Endothelial cell of umbilical vein (primary cell): ENCODE data around the gene MEOX1. TPM values are rescaled to one million over a fixed set of nuclear protein-coding genes. Genes with fewer than 3 reads are reported as not detected.
A peak's percentile ranks its signal among the peaks of the same experiment; 100 is the strongest.

Experiments used
- Bru-seq: library from RNA; stranded (reverse); fragments of 400-500 nt; gene quantifications from one replicate; lab custom pipeline; 2021; lab: Mats Ljungman, UMichigan
- BruChase-seq, 2 experiments: library from RNA; stranded (reverse); fragments of 400-500 nt; gene quantifications; one replicate each; lab custom pipeline; 2021; lab: Mats Ljungman, UMichigan
- BruUV-seq: library from RNA; stranded (reverse); fragments of 400-500 nt; replicated peaks from 2 replicates; lab custom pipeline; 2021; lab: Mats Ljungman, UMichigan
- CTCF ChIA-PET: fragments of 300-600, 350-600 bp; sonication (Branson Sonifier 250); formaldehyde crosslinking; loops from one replicate; lab custom pipeline; 2021; ENCODE audit warnings: antibody characterized with exemption, inconsistent platforms; lab: Charles Lee
- POLR2A ChIA-PET: fragments of 300-600, 350-600 bp; sonication (Branson Sonifier 250); formaldehyde crosslinking; loops from one replicate; lab custom pipeline; 2021; ENCODE audit warnings: antibody characterized with exemption, inconsistent platforms; lab: Charles Lee
- DNase-seq: peaks from one replicate; pipeline ENCODE4 v3.0.0-alpha.2; 2011; ENCODE audit warnings: low read depth, low spot score
- FAIRE-seq: peaks from 2 replicates; lab custom pipeline; 2011; peaks lifted over from hg19 to GRCh38; lab: Jason Lieb, UNC
- H2AFZ ChIP-seq: 2 replicates; pipeline ENCODE4 v1.6.0; 2012; ENCODE audit warnings: low read depth, low read length, control low read depth, inconsistent platforms
- H3K27ac ChIP-seq: 2 replicates; pipeline ENCODE4 v1.5.1; 2011; ENCODE audit warnings: low read depth, mild to moderate bottlenecking, control low read depth, low read length, moderate library complexity; ENCODE audit not compliant: insufficient read depth
- H3K27me3 ChIP-seq, 2 experiments: 2 replicates each; pipeline versions ENCODE4 v1.6.0 to v1.6.1; 2011; ENCODE audit warnings: low read length in 2 of 2, mixed read lengths in 1 of 2; ENCODE audit not compliant: control insufficient read depth in 2 of 2, insufficient read depth in 2 of 2
- H3K36me3 ChIP-seq, 2 experiments: 2 replicates in 1 of 2; 3 replicates in 1 of 2; pipeline ENCODE4 v1.5.1; 2011; ENCODE audit warnings: low read length in 2 of 2, mild to moderate bottlenecking in 1 of 2, moderate library complexity in 1 of 2; ENCODE audit not compliant: control insufficient read depth in 2 of 2, insufficient read depth in 2 of 2; ENCODE audit errors: extremely low read depth in 1 of 2
- H3K4me1 ChIP-seq: 3 replicates; pipeline ENCODE4 v1.5.1; 2011; ENCODE audit warnings: mild to moderate bottlenecking, low read length; ENCODE audit not compliant: control insufficient read depth, insufficient read depth; ENCODE audit errors: extremely low read depth
- H3K4me2 ChIP-seq: 2 replicates; pipeline ENCODE4 v1.6.1; 2011; ENCODE audit warnings: low read length, control low read depth, mixed read lengths; ENCODE audit not compliant: insufficient read depth
- H3K4me3 ChIP-seq, 3 experiments: fragments of 200-600 bp in 1 of 3; sonication (generic), shearing (Covaris generic) in 1 of 3; replicated peaks in 1 of 3; 2 replicates each; pipeline ENCODE4 v1.5.1; 2011 to 2016; ENCODE audit warnings: control low read depth in 3 of 3, low read length in 3 of 3, mild to moderate bottlenecking in 2 of 3, inconsistent platforms in 1 of 3, low read depth in 1 of 3, moderate library complexity in 1 of 3; ENCODE audit not compliant: insufficient read depth in 1 of 3
- H3K79me2 ChIP-seq: 2 replicates; pipeline ENCODE4 v1.6.0; 2012; ENCODE audit warnings: low read length, inconsistent platforms; ENCODE audit not compliant: control insufficient read depth, insufficient read depth
- H3K9ac ChIP-seq: replicated peaks from 2 replicates; pipeline ENCODE3; 2011; ENCODE audit warnings: low read length, control low read depth; ENCODE audit not compliant: insufficient read depth; ENCODE audit errors: extremely low read depth
- H3K9me1 ChIP-seq: replicated peaks from 3 replicates; pipeline ENCODE4 v1.6.0; 2011; ENCODE audit warnings: mild to moderate bottlenecking, low read length; ENCODE audit not compliant: control insufficient read depth, insufficient read depth; ENCODE audit errors: extremely low read depth
- H3K9me3 ChIP-seq: replicated peaks from 2 replicates; pipeline ENCODE4 v1.5.1; 2012; ENCODE audit warnings: low read length, inconsistent platforms; ENCODE audit not compliant: control insufficient read depth, insufficient read depth
- H4K20me1 ChIP-seq: replicated peaks from 2 replicates; pipeline ENCODE3; 2011; ENCODE audit warnings: mild to moderate bottlenecking, low read length; ENCODE audit not compliant: control insufficient read depth, insufficient read depth; ENCODE audit errors: extremely low read depth
- CTCF ChIP-seq, 2 donors: IDR thresholded peaks; 1 replicate in 1 of 2; 2 replicates in 1 of 2; pipeline ENCODE4 v1.5.1; 2011; ENCODE audit warnings: low read length in 2 of 2, mild to moderate bottlenecking in 2 of 2, moderate library complexity in 2 of 2, control low read depth in 1 of 2, inconsistent platforms in 1 of 2, low read depth in 1 of 2; ENCODE audit not compliant: insufficient read depth in 1 of 2; ENCODE audit errors: extremely low read depth in 1 of 2
- EZH2 ChIP-seq: IDR thresholded peaks from 2 replicates; pipeline ENCODE4 v1.6.1; 2012; ENCODE audit warnings: borderline replicate concordance, low read depth, mild to moderate bottlenecking, moderate library complexity, low read length, inconsistent platforms; ENCODE audit not compliant: severe bottlenecking
- FOS ChIP-seq: IDR thresholded peaks from 2 replicates; pipeline ENCODE4 v1.6.1; 2011; ENCODE audit warnings: mild to moderate bottlenecking, low read length, moderate library complexity, borderline replicate concordance; ENCODE audit not compliant: insufficient read depth
- GATA2 ChIP-seq: IDR thresholded peaks from 2 replicates; pipeline ENCODE4 v1.7.0; 2011; ENCODE audit warnings: low read depth, mild to moderate bottlenecking, moderate library complexity, mixed read lengths, low read length; ENCODE audit not compliant: insufficient read length, insufficient read depth
- JUN ChIP-seq: IDR thresholded peaks from 2 replicates; pipeline ENCODE4 v1.6.1; 2011; ENCODE audit warnings: borderline replicate concordance, low read depth; ENCODE audit not compliant: insufficient read length, insufficient read depth
- MAX ChIP-seq: IDR thresholded peaks from 2 replicates; pipeline ENCODE4 v1.6.1; 2011; ENCODE audit not compliant: insufficient read depth, insufficient read length
- MYC ChIP-seq: IDR thresholded peaks from one replicate; pipeline ENCODE4 v1.6.1; 2011; ENCODE audit warnings: mild to moderate bottlenecking, low read depth, low read length
- POLR2A ChIP-seq: IDR thresholded peaks from 2 replicates; pipeline ENCODE4 v1.6.1; 2012; ENCODE audit warnings: low read depth, mild to moderate bottlenecking, control low read depth, low read length
- POLR2AphosphoS5 ChIP-seq: IDR thresholded peaks from 2 replicates; pipeline ENCODE4 v1.6.1; 2012; ENCODE audit warnings: low read depth, mild to moderate bottlenecking, control low read depth, low read length, moderate library complexity; ENCODE audit not compliant: insufficient read depth
- dilution Hi-C: fragments of 300-500 bp; cut with MboI; formaldehyde crosslinking; loops from one replicate; pipeline ENCODE4 v1.15.0; 2019; ENCODE audit warnings: low sequenced_read_pairs; ENCODE audit not compliant: extremely low pct_ligation_motif_present
- intact Hi-C: fragments of 100-400 bp; cut with micrococcal nuclease; formaldehyde crosslinking; loops from one replicate; pipeline ENCODE4 v1.10.0; 2022
- long read RNA-seq: library from polyadenylated mRNA; stranded (forward); transcript quantifications from one replicate; pipeline ENCODE4 v2.0.0, GENCODE V29; 2021
- polyA minus RNA-seq, 3 experiments: library from RNA; depleted of rRNA, polyadenylated mRNA; stranded (reverse); fragments of >200 nt; gene quantifications; 1 replicate in 1 of 3; 2 replicates in 2 of 3; pipeline ENCODE4 v1.2.3, GENCODE V29; 2011
- polyA plus RNA-seq, 4 experiments: library from polyadenylated mRNA; depleted of rRNA in 3 of 4; stranded (reverse) in 3 of 4; unstranded in 1 of 4; fragments of >200 nt; gene quantifications; 2 replicates each; pipeline versions ENCODE4 v1.2.1 to v1.2.3, GENCODE V29; 2011 to 2012; ENCODE audit warnings: missing spikeins in 1 of 4
- total RNA-seq: library from RNA; stranded (reverse); gene quantifications from 2 replicates; pipeline ENCODE4 v1.2.3, GENCODE V29; 2021

Gene MEOX1
- 0.14 TPM in 1 of 2 replicates, not detected in the other for total RNA-seq
- polyA plus RNA-seq: 0.05 and 0.06 TPM in 2 replicates
- polyA plus RNA-seq (2011; cell fraction: cytosol; rRNA removed): 0.03 and 0.10 TPM in 2 replicates
- polyA plus RNA-seq (2011; cell fraction: nucleus; rRNA removed): 0.07 and 0.21 TPM in 2 replicates
- polyA plus RNA-seq (2012): 0.11 TPM in 1 of 2 replicates, not detected in the other
- polyA minus RNA-seq: 0.32 TPM in 1 of 2 replicates, not detected in the other
- 2.8 TPM for polyA minus RNA-seq (2011; cell fraction: cytosol; rRNA and poly(A)+ RNA removed)
- not detected in 2 replicates for polyA minus RNA-seq (2011; cell fraction: nucleus; rRNA and poly(A)+ RNA removed)
- Bru-seq, nascent RNA: percentile 4 among the genes with signal in this experiment
- BruChase-seq, experiment 1, labeled RNA remaining after a 6-hour chase: not detected
- BruChase-seq, experiment 2, labeled RNA remaining after a 2-hour chase: percentile 8 among the genes with signal in this experiment
- long read RNA-seq: 0 reads

- DNase-seq: no peak
- dilution Hi-C loops: no loop called here
Observed at GRCh38 chr17:43661699-43662412, at the start of gene MEOX1. Gene MEOX1, minus strand, starts transcription at chr17:43661922. Its CDS starts 388 bp downstream, at chr17:43661534.

More at GRCh38 chr17:43661699-43662412, at the start of gene MEOX1:
- TF ChIP-seq GATA2 (no peak), CTCF (IDR thresholded peaks at IDR 0.05; ENCODE audit: extremely low read depth in 1 of 2, insufficient read depth in 1 of 2, low read depth in 1 of 2, low read length in 2 of 2) (no peak), EZH2 (no peak), POLR2AphosphoS5 (no peak), MAX (no peak), FOS (no peak), JUN (no peak), POLR2A (no peak), MYC (no peak)
- Histone ChIP-seq H4K20me1 (no peaks in the 10 kb centered on the region), H3K27ac (no peak within 1 kb of the TSS), H3K27me3 (no peaks in the 10 kb centered on the region), H2AFZ (no peak within 1 kb of the TSS), H3K9me1 (no peaks in the 10 kb centered on the region), H3K9me3 (no peaks in the 10 kb centered on the region), H3K36me3 (no peaks in the 10 kb centered on the region), H3K4me2 (no peak within 1 kb of the TSS), H3K4me1 (no peaks in the 10 kb centered on the region), H3K9ac (no peak within 1 kb of the TSS), H3K79me2 (no peaks in the 10 kb centered on the region), H3K4me3 (no peak within 1 kb of the TSS)
- intact Hi-C loops: no loop called here
- no TSS peak for BruUV-seq
- ChIA-PET CTCF (interaction anchor here (0.7 to 1.6 kb wide), 2 partner anchors 12 kb away, joined by 3 to 8 read pairs; no protein-coding TSS in a partner anchor), POLR2A (no interaction called here)
- peak; percentile 15 for FAIRE-seq
